ENCODE results near the gene CYP26C1. TPM values are rescaled to one million over a fixed set of nuclear protein-coding genes. Genes with fewer than 3 reads are reported as not detected.

CYP26C1 gene
- total RNA-seq, 1 experiment from 2014 or later = 0.79 TPM

DNA sequence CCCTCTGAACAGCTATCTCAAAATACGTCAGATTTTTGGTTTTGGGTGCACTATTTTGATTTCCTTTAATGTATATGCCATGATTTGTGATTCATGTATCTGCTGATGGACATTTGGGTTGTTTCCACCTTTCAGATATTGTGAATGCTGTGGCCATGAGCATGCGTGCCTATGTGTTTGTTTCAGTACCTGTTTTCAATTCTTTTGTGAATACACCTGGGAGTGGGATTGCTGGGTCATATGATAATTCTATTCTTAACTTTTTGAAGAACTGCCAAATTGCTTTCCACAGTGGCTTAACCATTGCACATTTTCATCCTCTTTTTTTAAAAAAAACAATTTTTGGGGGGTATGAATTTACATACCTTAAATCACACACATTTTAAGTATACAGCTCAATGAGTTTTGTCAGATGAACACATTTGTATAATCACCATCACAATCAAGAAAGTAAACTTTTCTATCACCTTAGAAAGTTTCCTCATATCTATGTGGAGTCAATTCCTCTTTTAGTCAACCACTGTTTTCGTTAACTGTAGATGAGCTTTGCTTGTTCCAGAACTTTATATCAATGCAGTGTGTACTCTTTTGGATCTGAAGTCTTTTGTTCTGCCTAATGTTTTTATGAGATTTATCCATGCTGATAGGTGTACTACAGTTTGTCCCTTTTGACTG is 50.0 kb downstream of the CYP26C1 start:
- Mint-ChIP-seq H3K4me3 (no peak overlapping the region), H3K4me1 (peaks cover 9 to 20% of the 10 kb centered on the region in 2 experiments), H3K36me3 (ENCODE audit: insufficient read depth in 1 of 3, low read depth in 3 of 3) (peaks cover 0 to 2% (median 0%) of the 10 kb centered on the region in 3 experiments; a peak in 2 of 7 replicates), H3K9me3 (peaks cover 0 to 8% of the 10 kb centered on the region in 2 experiments; a peak in 2 of 5 replicates), H3K27ac (no peak overlapping the region), H3K27me3 (ENCODE audit: low read depth) (peaks cover 7% of the 10 kb centered on the region; the same call in 1 of the 2 replicates)
- H3K79me2 ChIP-seq (ENCODE audit: insufficient read depth, low read length) = no peaks in the 10 kb centered on the region
- H2BK12ac ChIP-seq (ENCODE audit: insufficient read length, low read depth, low read length) = no peak overlapping the region
- no peak overlapping the region for H3K18ac ChIP-seq (ENCODE audit: insufficient read length, low read depth, low read length)
- H2BK120ac ChIP-seq (ENCODE audit: low read depth, low read length, poor library complexity, severe bottlenecking) = no peak overlapping the region
- H3K79me1 ChIP-seq (ENCODE audit: insufficient read depth, low read depth, low read length, poor library complexity, severe bottlenecking) = no peaks in the 10 kb centered on the region
- no peak overlapping the region for H3K4me2 ChIP-seq (ENCODE audit: insufficient read depth, insufficient read length, low read length)
- H3K9me3 ChIP-seq (ENCODE audit: control insufficient read depth, low read depth, low read length) = no peaks in the 10 kb centered on the region
- WGBS (ENCODE audit: extremely low coverage, insufficient read length, low lambda C conversion rate) = no CpG with 5 or more reads among the region's 3 CpGs
- H3K56ac ChIP-seq (ENCODE audit: insufficient read length, low read depth, low read length) = no peak overlapping the region
- H2BK15ac ChIP-seq (ENCODE audit: low read depth, low read length) = no peak overlapping the region
- no peak overlapping the region for H3T11ph ChIP-seq (ENCODE audit: low read length)
- no peak overlapping the region for H4K91ac ChIP-seq (ENCODE audit: insufficient read length, low read depth, low read length)
- no peak overlapping the region for H2AK5ac ChIP-seq (ENCODE audit: insufficient read length, low read length)
- H3K23ac ChIP-seq (ENCODE audit: insufficient read length, low read depth, low read length) = no peak overlapping the region
- TF ChIP-seq, protein P1, sequence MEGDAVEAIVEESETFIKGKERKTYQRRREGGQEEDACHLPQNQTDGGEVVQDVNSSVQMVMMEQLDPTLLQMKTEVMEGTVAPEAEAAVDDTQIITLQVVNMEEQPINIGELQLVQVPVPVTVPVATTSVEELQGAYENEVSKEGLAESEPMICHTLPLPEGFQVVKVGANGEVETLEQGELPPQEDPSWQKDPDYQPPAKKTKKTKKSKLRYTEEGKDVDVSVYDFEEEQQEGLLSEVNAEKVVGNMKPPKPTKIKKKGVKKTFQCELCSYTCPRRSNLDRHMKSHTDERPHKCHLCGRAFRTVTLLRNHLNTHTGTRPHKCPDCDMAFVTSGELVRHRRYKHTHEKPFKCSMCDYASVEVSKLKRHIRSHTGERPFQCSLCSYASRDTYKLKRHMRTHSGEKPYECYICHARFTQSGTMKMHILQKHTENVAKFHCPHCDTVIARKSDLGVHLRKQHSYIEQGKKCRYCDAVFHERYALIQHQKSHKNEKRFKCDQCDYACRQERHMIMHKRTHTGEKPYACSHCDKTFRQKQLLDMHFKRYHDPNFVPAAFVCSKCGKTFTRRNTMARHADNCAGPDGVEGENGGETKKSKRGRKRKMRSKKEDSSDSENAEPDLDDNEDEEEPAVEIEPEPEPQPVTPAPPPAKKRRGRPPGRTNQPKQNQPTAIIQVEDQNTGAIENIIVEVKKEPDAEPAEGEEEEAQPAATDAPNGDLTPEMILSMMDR (conservative IDR thresholded peaks at IDR 0.05) = no peak
- no peaks in the 10 kb centered on the region; the same call in 1 of the 2 replicates for H3K4me1 ChIP-seq (ENCODE audit: insufficient read depth, low read length)
- no peaks in the 10 kb centered on the region for H3K23me2 ChIP-seq (ENCODE audit: insufficient read length, low read depth, low read length, poor library complexity, severe bottlenecking)
- DNase-seq = no peak
- H3K9ac ChIP-seq (ENCODE audit: extremely low read depth, insufficient read length, low read length) = no peak overlapping the region
- no peaks in the 10 kb centered on the region for H4K20me1 ChIP-seq (ENCODE audit: control insufficient read depth, insufficient read depth, insufficient read length)
- no peak overlapping the region for H4K8ac ChIP-seq (replicated peaks; ENCODE audit: insufficient read length, low read depth, low read length)
- H3K27me3 ChIP-seq (ENCODE audit: insufficient read depth, low read length) = no peaks in the 10 kb centered on the region
- H2BK20ac ChIP-seq (ENCODE audit: low read depth, low read length, poor library complexity, severe bottlenecking) = peak overlapping the region; percentile 83
- H3K27ac ChIP-seq (ENCODE audit: insufficient read length, low read depth, low read length) = no peak overlapping the region
- H3K14ac ChIP-seq (ENCODE audit: insufficient read depth, low read length) = no peak overlapping the region
- H4K5ac ChIP-seq (ENCODE audit: insufficient read length, low read depth, low read length) = no peak overlapping the region
- H2BK5ac ChIP-seq (ENCODE audit: insufficient read length, low read length) = no peak overlapping the region
- H3K4ac ChIP-seq (ENCODE audit: low read depth, low read length) = no peak overlapping the region
- H2AFZ ChIP-seq (ENCODE audit: low read length) = no peak overlapping the region

Data from H9 (cell line).